GM10266 (cell line): ENCODE results near the gene SLC9A7.

Experiments used
- DNase-seq: peaks from one replicate; pipeline ENCODE4 v3.0.0; 2012; ENCODE audit errors: extremely low spot score
- CTCF ChIP-seq: IDR thresholded peaks from 2 replicates; pipeline ENCODE4 v1.5.1; 2012; ENCODE audit warnings: mild to moderate bottlenecking, low read depth; ENCODE audit not compliant: control insufficient read depth, insufficient read depth; ENCODE audit errors: missing control alignments

The SLC9A7 gene

DNA sequence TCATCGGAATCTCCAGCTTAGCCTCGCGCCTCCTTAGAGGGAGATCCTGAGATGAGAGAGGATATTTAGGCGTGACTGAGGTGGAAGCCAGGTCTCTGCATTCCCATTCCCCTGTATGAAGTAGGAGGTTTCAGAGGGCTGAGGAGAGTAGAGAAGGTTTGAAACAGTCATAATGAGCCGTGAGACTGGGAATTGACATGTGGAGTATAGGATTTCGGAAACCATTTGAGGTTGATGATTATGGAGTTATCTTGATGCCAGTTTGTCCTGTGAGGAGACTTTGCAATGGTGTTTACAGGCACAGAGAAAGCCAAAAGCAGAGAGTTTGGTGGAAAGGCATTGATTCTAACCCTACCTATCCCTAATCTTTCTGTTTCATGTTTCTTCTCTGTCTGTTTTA is 183.3 kb downstream of the SLC9A7 start:
- TF ChIP-seq CTCF, result no peak
- DNase-seq, result no peak

GRCh38 chrX:46574774-46575381 is 184.0 kb downstream of the SLC9A7 start:
- TF ChIP-seq CTCF, result no peak
- peak; percentile 27 for DNase-seq

- peak; percentile 64 for DNase-seq
- no peak for TF ChIP-seq CTCF
Measured at GRCh38 chrX:46573892-46574773, 184.8 kb downstream of the SLC9A7 start.

- peak; percentile 38 for TF ChIP-seq CTCF
- peak; percentile 44 for DNase-seq
Measured at GRCh38 chrX:46573331-46573891, 185.5 kb downstream of the SLC9A7 start, which contains the start of gene CHST7. CHST7 (plus strand) TSS chrX:46573765; CDS start chrX:46573932, 167 bp downstream.

DNA sequence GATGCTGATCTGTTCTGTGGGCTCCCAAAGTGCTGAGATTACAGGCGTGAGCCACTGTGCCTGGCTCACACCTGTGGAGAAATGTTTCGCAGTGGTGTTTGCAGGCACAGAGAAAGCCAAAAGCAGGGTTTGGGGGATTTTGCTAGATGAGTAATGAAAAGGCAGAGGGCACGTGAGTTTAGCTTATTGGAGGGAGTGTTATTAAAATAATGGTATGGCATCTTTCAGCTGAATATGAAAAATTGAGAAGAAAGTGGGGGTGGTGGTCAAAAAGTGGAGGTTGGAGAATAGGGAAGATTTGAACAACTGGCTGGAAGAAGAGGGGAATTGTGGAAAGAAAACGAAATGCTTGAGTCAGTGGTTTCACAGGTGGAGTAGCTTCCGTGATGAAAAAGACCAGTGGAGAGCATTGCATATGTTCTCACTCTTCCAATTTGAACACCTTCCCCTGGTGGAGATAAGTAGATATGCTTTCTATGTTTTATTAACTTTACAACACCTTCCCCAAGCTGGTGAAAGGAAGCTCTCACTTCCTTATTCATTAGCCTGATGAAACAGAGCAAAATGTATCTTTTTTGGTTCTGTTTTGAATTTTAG is 186.5 kb downstream of the SLC9A7 start:
- DNase-seq, result peak; percentile 36
- peak; percentile 24 for TF ChIP-seq CTCF

GRCh38 chrX:46571423-46572339 is 187.2 kb downstream of the SLC9A7 start:
- no peak for TF ChIP-seq CTCF

More at GRCh38 chrX:46571423-46572339, 187.2 kb downstream of the SLC9A7 start:
- no peak for DNase-seq
